Lower leg skin (tissue), 4 donors: ENCODE data around the gene STK36. TPM values are rescaled to one million over a fixed set of nuclear protein-coding genes. Genes with fewer than 3 reads are reported as not detected.

ENCODE experiments used
- DNase-seq, 2 donors: peaks; one replicate each; pipeline ENCODE4 v3.0.0-alpha.2; 2019; ENCODE audit warnings: low spot score in 2 of 2
- H3K4me3 ChIP-seq: fragments of 200-600 bp; sonication (generic); 2 replicates; pipeline ENCODE4 v1.5.1; 2017; ENCODE audit warnings: mild to moderate bottlenecking, low read depth; ENCODE audit not compliant: poor library complexity, severe bottlenecking
- POLR2A ChIP-seq, 2 donors: fragments of 450-650 bp; IDR thresholded peaks; one replicate each; pipeline ENCODE4 v1.6.1; 2016 to 2017; ENCODE audit warnings: antibody characterized with exemption in 2 of 2, mild to moderate bottlenecking in 1 of 2, moderate library complexity in 1 of 2
- whole genome bisulfite sequencing, 2 donors: methylation state at CpG; one replicate each; pipeline ENCODE4 v1.1.5; 2018; 5-methylcytosine and 5-hydroxymethylcytosine counted together
- intact Hi-C: fragments of 100-400 bp; cut with DNase I; formaldehyde crosslinking; loops from one replicate; pipeline ENCODE4 v1.15.0; 2023; ENCODE audit warnings: low total_unique reads
- total RNA-seq, 4 donors: library from RNA; depleted of rRNA; stranded (reverse); fragments of >200 nt; gene quantifications; one replicate each; pipeline ENCODE4 v1.1.0, GENCODE V29; 2016
- TF ChIP-seq, protein P1 (sequence below), 3 donors: fragments of 450-650 bp; IDR thresholded peaks; one replicate each; pipeline ENCODE4 v1.5.1; 2016; ENCODE audit warnings: antibody characterized with exemption in 3 of 3, mild to moderate bottlenecking in 3 of 3, moderate library complexity in 2 of 3

The STK36 gene
- total RNA-seq, 4 donors from 2014 or later: 7.4 to 21.1 (median 12.3) TPM

- no peak overlapping the region for H3K4me3 ChIP-seq
- 85 to 93% methylated on average over 3 of the region's 3 CpGs for WGBS, 2 donors
- TF ChIP-seq POLR2A (IDR thresholded peaks at IDR 0.05): no peak
- TF ChIP-seq, protein P1, sequence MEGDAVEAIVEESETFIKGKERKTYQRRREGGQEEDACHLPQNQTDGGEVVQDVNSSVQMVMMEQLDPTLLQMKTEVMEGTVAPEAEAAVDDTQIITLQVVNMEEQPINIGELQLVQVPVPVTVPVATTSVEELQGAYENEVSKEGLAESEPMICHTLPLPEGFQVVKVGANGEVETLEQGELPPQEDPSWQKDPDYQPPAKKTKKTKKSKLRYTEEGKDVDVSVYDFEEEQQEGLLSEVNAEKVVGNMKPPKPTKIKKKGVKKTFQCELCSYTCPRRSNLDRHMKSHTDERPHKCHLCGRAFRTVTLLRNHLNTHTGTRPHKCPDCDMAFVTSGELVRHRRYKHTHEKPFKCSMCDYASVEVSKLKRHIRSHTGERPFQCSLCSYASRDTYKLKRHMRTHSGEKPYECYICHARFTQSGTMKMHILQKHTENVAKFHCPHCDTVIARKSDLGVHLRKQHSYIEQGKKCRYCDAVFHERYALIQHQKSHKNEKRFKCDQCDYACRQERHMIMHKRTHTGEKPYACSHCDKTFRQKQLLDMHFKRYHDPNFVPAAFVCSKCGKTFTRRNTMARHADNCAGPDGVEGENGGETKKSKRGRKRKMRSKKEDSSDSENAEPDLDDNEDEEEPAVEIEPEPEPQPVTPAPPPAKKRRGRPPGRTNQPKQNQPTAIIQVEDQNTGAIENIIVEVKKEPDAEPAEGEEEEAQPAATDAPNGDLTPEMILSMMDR (IDR thresholded peaks at IDR 0.05): no peak
- DNase-seq: no peak
- intact Hi-C loops: no loop called here
Observed at GRCh38 chr2:218694405-218695145, 22.7 kb downstream of the STK36 start.

- no peak for DNase-seq
- 91% methylated on average over 8 of the region's 8 CpGs for WGBS, 2 donors
- H3K4me3 ChIP-seq: no peak overlapping the region
- TF ChIP-seq, protein P1 (IDR thresholded peaks at IDR 0.05): no peak
- no peak for TF ChIP-seq POLR2A (IDR thresholded peaks at IDR 0.05)
- intact Hi-C loops: no loop called here
Observed at GRCh38 chr2:218698885-218699284, 27.0 kb downstream of the STK36 start.

GRCh38 chr2:218701806-218702205, 29.9 kb downstream of the STK36 start:
- TF ChIP-seq, protein P1 (IDR thresholded peaks at IDR 0.05): no peak
- no peak for TF ChIP-seq POLR2A (IDR thresholded peaks at IDR 0.05)
- intact Hi-C loops: no loop called here

DNA sequence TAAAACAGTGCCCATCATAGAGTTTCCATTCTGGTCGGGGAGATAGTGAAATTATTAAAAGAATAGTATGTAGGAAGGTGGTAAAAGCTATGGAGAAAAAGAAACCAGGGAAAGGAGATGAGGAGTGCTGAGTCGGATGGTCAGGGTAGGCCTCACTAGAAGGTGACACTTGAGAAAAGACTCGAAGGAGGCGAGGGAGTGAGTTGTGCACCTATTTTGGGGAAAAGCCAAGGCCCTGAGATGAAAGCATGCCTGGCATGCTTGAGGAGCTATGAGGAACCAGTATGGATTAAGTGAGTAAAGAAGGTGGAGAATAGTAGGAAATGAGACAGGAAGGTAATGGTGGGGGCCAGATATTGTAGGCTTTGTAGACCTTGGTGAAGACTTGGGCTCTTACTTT, 31.5 kb downstream of the STK36 start:
- whole genome bisulfite sequencing, 2 donors: 81 to 85% methylated on average over 4 of the region's 4 CpGs
- TF ChIP-seq, protein P1 (IDR thresholded peaks at IDR 0.05): no peak
- no peak for TF ChIP-seq POLR2A (IDR thresholded peaks at IDR 0.05)
- H3K4me3 ChIP-seq: no peak overlapping the region
- intact Hi-C loops: no loop called here
- DNase-seq: no peak

More at GRCh38 chr2:218701806-218702205, 29.9 kb downstream of the STK36 start:
- 64 to 75% methylated on average over 2 of the region's 2 CpGs for WGBS, 2 donors
- no peak overlapping the region for H3K4me3 ChIP-seq
- no peak for DNase-seq

GRCh38 chr2:218708086-218708485, 36.2 kb downstream of the STK36 start:
- no peak for DNase-seq
- intact Hi-C loops: no loop called here
- H3K4me3 ChIP-seq: no peak overlapping the region
- WGBS, 2 donors: 90 to 93% methylated on average over 4 of the region's 4 CpGs
- no peak for TF ChIP-seq POLR2A (IDR thresholded peaks at IDR 0.05)
- TF ChIP-seq, protein P1 (IDR thresholded peaks at IDR 0.05): no peak

GRCh38 chr2:218709908-218710307, 38.0 kb downstream of the STK36 start:
- no peak for TF ChIP-seq POLR2A (IDR thresholded peaks at IDR 0.05)
- TF ChIP-seq, protein P1 (IDR thresholded peaks at IDR 0.05): no peak
- DNase-seq: no peak
- H3K4me3 ChIP-seq: no peak overlapping the region
- intact Hi-C loops: no loop called here
- WGBS, 2 donors: 55 to 69% methylated on average over 8 of the region's 8 CpGs
